NCI-H1092 (cell line): Measurements from ENCODE around the gene BACH2.

Experiments
- DNase-seq: peaks from one replicate; lab custom pipeline; 2025; lab: John Stamatoyannopoulos, UW

Gene BACH2

DNA sequence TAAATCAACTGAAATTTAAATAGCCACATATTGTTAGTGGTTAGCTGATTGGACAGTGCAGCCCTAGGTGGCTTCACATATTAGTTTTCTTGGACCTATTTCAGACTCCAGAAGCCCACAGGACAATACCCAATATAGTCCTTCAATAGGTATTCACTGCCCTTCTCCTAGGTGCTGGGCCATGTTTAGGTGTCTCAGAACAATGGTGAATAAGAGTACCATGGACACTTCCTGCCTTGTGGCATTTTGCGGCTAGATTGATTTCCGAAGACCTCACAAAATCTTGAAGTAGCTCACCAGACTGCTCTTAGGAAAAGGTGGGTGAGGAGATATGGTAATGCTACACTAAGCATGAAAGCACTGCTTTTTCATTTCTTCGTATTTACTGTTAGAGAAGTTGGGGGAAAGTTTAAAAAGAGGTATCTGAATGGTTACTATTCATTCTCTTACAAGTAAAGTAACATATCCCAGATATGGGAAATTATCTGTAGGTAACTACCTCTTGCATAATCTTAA is 203.0 kb downstream of the BACH2 start:
- DNase-seq = no peak

DNA sequence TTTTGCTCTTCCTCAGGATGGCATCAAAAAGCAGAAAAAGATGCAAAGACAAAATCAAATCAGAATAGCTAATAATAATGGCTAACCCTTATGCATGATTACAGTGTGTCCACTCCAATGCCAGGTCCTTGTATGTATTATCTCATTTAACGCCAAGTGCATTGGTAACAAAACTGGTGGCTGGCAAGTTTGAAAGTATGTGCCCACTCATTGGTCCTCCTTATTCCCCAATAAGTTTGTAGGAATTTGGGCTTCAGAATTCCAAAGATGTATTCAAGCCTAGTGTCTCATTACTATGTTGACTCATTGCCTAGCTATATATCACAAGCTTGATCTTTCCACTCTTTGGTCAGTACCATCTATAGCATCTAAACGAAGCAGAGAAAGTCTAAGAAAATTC is 205.8 kb downstream of the BACH2 start:
- DNase-seq = no peak

DNA sequence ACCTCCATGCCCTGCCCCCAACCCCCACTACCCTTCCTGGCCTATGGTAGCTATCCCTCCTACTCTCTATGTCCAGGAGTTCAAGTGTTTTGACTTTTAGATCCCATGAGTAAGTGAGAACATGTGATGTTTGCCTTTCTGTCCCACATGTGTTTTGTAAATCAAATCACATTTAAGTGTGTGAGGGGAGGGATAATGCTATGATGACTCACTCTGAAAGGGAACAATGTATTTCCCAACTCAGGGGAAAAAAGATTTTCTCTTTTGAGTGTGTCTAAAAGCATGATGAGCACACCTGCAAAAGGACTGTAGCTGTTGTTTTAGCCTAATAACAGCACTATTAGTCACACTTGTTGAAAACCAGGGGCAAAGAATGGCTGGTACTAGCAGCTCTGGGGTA is 208.6 kb downstream of the BACH2 start:
- DNase-seq = no peak

DNA sequence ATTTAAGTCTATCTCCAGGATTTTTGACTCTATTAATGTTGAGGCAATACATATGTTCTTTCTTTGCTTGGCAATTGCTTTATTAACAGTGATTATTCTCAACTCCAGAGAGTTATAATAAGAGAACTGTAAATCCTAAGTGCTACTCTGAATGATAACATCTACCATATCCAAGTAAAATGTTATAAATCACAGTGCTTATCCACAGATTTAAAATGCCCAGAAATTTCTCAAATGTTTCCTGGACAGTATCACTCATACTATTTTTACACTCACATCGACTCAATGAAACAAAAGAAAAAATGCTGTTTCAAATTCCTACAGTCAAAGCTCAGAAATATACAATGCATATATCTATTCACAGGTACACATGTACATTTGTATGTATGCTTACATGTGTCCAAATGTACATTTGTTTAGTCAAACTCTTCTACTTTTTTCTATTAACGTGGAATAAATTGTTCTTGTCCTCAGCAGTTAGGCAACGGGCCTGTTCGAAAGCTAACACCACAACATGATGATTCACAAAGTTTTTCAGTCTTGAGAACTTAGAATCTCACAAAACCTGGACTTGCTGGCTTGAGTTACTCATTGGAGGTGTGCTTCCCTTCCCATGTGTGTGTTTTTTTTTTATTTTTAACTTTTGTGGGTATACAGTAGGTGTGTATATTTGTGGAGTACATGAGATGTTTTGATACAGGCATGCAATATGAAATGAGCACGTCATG is 209.4 kb downstream of the BACH2 start:
- DNase-seq = no peak

DNA sequence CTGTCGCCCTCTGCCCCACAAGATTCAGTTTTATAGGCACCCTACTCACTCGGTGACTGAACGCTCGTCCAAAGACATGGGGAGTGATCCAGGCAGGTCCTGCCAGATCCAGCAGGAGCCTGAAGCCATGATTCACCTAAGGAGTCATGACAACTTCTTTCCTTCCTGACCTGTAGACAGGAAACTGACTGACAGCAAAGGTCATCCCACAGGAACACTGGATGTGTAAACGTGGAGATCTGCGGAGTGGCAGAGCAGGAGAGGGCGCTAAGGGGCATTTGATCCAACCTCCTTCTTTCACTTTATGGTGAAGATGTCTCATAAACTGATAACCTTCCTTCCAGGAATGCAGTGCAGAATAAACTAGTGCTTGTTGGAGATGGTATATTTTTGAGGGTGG is 210.1 kb downstream of the BACH2 start:
- no peak for DNase-seq

DNA sequence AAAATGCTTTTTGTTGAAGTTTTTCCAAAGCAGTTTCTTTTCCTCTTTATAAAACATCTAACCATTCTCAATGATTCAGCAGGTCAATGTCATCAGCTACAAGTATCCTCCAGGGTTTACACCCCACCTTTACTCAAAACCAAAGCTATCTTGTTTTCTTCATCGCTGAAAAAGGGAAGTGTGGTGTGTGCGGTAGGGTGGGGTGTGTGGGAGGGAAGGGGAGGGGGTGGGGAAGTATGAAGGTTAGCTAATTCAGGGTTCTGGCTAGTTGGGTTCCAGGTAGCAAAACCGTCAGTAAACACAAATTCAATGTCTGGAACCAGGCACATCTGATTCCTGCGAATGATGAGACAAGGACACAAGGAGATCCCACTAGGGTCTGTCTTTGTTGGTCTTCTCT is 212.8 kb downstream of the BACH2 start:
- no peak for DNase-seq

DNA sequence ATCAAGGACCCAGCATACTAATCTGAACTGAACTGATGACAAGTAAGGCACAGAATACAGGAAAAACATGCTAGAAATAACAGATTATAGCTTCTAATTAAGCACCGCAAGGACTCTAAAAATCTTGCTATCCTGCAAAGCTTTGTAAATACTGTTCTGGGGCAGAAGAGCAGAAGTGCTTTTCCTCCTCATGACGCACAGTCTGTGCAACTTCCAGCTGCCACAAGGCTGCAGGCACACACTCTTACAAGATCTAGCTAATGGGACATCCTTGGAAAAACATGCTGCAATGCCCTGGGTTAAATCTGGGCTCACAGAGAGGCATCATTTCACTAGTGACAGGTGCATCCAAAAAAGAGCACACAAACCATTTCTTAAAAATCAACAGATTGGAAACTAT is 213.8 kb downstream of the BACH2 start:
- no peak for DNase-seq

DNA sequence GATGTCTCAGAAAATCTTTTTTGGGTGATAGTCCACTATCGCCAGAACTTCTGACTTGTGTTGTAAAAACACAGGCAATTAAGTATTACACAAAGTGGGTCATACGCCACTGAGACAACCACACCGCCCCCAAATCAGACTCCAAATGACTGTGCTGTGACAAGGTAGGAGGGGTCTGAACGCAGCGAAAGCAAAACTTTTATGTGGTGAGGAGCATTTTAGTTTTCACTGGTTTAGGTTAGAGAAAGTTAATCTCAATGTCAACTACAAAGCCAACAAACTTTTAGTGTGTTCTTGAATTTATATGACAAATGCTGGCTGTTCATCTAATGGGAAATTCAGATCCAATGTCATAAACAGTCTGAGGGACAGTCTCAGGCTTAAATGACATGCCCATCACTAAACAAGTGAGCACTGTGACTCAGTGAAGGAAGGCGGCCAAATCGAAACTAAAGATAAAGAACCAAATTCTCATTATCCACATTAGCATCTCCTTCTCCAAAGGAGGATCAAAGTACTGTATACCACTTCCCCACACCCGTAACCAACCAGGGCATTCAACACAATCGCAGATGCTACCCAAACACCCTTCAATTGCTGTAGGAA is 215.7 kb downstream of the BACH2 start:
- DNase-seq = no peak

DNA sequence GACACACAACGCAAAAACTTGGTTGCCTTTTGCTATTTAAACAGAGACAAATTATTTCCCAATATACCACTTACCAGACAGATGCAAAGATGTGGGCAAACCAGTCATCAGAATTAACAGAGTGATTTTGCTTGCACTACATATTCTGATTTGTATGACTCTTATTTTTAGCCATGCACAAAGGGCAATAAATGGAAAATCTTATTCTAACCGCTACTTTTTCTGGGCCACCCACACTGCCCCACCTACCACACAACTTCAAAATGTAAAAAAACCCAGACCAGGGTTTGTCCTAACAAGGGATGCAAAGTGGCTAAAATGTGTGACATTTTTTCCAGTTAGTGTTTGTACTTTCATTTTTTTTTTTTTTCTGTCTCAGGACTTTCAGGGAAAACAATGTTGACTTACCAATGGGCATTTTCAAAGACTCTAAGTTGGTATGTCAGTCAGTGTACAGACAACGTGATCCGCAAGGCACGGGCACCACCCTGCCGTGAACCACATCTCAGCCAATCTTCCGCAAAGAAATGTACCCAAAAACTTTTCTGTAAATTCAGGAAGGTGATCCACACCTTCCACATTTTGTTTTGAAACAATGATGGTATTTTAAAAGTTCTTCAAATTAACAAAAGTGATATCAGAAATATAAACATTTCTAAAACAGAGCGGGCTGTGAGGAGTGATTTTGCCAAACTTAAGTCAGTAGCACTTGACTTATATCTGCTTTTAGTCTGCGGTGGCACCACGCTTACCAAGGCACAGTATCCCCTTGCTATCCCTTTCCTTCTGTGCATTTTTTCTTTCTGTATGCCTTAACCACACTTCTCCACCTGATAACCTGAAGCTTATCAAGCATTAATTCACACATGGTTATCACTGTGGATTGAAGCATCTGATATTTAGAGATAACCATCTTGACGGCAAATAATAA is 216.8 kb downstream of the BACH2 start:
- no peak for DNase-seq

DNA sequence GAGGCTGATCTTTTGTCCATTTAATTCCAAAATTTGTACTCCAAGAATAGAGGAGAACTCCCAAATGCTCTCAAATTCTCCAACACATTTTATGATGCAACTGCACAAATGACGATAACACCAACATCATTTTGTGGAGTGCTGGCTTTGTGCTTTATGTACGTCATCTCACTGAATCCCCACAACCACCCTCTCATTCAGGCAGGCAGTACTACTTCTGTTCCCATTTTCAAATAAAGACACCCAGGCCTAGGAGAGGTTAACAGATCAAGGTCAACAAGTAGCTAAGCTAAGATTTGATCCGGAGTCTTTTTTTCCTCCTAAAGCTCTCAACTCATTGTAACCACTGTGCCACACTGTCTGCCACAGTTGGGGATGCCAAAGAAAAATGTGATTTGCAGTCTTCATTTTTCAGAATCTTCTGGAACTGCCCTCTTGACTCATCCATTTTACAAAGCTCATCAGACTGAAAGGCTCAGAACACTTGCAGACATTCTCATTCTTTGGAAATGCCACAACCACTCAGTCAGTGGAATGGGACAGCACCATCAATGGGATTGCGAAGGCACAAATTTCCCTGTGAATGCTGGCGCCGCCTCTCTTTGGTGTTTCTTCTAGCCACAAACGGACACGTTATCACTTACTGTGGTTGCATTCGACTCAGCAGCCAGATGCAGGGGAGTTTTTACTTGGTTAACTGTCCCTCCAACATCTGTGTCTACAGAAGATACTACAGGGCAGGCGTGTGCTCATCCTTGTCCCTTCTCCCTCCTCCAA is 217.9 kb downstream of the BACH2 start:
- DNase-seq = no peak

DNA sequence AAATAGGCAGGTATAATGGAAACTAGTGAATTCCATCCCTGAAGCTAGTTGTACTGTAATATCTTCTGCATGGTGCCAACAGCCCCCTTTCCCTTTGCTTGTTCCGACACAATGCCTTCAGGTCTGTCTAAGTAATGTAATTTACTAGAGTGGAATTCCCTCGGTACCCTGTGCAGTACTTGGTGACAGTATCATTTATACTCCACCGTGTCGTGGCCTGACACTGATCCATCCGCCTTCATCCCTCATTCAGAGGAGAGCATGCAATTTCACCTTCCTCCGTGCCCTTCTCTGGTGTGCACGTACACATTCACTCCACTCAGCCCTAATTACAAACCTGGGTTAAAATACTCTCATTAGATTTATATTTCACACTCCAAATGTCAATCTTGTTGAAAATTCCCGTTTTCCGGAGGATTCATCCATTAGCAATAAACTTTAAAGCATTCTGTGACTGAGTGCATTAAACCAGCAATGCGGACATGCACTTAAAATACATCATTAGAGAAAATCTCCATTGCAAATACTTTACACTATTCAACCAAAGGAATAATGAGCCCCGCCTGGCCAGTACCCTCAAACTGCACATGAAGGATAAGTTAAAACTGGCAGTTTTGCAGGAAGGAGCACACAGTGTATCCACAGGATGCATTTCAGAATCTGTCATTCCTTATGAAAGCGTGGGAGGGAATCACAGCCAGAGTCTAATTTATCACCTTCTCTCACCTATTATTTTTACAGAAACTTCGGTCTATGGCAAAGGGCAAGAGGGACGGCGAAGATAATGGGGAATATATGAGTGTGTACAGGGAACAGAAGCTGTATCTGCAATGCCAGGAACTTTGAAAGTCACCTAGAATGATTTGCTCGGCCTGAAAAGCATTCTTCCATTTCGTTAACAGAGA is 219.9 kb downstream of the BACH2 start:
- no peak for DNase-seq

DNA sequence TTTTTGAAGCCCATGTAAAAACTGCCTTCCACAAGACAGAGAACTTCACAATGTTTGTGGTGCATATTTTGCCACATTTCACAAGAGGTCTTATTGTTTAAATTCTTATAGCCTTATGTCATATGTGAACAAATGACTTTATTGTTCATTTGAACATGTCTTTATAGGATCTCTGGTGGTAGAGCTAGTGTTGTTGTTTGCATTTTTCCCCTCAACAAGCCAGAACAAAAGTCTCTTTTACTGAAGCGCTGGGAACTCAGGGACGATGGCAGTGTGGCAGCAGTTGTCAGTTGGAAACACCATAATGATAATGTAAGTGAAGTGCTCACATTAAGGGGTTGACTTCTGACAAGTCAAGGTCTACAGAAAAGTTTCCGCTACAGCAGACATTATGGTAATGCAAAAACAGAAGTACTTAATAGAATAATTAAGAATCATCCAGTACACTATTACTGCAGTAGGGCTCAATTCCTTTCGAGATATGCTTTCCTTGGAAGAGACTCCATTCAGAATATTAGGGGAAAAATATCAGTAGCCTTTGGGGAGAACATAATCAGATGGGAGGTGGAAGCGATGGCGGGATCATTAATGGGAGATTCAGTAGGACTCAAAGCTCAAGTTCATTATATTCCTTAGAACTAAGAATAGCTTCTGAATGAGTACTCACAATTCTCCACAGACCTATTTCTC is 222.3 kb downstream of the BACH2 start:
- DNase-seq = no peak

DNA sequence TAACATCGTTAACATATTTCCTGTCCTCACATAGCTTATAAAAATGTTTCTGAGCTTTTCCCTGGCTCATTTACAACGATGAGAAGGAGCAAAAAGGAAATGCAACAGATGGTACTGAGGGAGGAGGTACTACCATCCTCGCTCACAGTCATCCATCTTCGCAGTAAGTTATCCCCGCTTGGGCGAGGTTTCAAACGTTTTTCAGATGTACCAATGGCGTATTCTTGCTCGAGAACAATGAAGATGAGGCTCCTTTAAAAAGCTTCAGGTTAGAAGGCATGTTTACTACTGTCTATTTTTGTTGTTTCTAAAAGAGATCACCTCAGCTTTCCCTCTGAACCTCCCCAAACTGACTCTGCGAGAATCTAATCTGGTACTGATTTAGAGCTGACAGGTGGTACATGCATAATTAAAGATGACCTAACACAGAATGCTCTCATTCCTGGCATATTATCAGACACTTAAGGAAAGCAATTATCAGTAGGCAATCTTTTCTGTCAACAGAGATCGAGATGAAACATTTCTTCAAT is 223.6 kb downstream of the BACH2 start:
- DNase-seq = no peak

DNA sequence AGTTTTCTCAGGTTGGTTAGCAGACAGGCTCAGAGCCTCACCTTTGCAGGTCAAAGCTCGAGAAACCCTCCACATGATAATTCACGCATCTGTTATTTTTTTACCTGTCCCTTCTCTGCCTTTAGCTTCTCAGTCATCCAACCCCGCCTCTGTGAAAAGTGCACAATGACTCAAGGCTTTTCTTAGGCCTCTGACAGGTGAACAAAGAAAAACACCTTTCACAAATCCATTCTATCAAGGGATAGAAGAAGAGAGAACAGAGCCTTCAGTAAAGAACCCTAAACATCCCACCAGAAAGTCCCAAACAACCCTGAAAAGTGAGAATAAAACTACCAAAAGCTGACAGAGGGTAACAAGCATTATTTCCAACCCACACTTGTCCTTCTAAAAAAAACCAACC is 224.1 kb downstream of the BACH2 start:
- no peak for DNase-seq

DNA sequence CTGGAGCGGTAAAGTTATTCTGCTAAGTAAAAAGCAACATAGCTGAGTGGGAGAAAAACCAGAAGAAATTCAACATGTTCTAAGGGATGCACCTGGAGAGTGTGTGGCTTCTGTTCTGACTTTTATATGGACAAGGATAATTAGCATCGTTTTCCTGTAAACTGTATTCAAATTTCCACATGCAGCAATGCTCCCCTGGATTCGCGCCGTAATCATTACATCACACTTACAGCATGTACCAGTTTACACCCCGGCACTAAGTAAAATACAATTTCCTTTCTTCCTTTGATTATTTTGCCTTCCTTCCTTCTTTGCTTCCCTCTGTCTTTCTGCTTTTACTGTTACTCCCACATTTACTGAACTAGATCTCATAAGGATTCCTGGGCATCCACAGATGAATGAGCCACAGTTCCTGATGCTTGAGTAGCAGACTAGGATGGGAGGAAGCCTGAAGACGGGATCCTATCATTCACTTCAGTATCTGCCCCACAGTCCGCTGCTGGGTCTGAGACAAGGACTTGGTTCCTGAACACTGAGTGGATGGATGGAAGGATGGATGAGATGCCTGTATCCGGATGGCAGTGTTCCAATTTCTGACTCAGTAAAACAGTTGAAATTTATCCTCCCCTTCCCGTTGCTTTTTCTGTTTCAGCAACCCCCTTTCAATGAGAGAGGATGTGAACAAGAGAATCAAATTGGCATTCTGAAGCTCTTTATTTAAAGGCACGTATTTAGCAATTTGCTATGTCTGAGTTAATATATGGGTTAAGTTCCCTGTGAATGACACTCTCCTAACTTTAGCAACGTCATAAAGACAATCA is 227.7 kb downstream of the BACH2 start:
- DNase-seq = no peak

DNA sequence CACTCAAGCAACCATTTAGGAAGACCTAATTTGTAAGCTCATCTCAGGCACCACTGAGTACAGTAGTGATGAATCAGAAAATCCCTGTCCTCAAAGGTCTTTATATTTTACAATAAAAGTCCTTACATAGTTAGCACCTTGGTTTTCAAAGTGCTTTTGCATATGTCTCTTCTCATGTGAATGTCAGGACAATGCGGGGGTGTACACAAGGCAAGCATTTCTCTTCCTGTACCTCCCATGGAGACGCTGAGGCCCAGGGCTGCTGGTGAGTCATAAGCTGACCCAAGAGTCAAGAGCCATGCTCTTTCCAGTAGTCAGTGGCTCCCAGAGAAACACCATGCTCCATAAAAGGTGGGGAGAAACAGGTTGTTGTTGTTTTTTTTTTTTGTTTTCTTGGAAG is 228.4 kb downstream of the BACH2 start:
- no peak for DNase-seq

DNA sequence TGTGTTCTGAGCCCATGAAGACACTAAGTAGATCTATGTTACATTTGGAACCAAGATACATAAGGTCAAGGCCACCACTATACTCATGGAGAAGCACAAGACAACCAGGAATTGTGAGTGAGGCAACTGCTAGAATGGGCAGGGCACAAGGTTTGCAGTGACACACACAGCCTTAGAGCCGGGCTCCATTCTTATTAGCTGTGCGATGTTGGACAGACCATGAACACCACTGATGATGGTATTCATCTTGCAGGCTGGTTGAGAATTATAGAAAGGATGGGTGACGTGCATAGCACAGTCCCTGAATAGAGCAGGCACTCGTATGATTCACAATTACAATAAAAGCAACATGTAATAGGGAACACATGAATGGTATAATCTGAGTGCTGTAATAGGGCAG is 229.9 kb downstream of the BACH2 start:
- DNase-seq = no peak

DNA sequence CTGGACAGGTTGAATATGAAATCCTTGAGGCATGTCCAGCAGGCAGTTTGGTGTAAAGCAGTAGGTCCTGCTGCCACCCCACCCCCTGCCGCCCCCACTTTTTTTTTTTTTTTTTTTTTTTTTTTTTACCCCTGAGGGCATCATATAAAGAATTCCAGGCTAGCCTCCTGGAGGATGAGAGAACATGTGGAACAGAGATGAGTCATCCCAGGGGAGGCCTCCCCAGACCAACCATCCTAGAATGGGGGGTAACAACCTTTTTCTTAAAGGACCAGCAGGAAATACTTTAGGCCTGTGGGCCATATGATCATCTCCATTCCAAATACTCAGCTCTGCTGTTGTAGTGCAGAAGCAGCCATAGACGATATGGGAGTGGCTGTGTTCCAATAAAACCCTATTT is 231.5 kb downstream of the BACH2 start:
- no peak for DNase-seq

DNA sequence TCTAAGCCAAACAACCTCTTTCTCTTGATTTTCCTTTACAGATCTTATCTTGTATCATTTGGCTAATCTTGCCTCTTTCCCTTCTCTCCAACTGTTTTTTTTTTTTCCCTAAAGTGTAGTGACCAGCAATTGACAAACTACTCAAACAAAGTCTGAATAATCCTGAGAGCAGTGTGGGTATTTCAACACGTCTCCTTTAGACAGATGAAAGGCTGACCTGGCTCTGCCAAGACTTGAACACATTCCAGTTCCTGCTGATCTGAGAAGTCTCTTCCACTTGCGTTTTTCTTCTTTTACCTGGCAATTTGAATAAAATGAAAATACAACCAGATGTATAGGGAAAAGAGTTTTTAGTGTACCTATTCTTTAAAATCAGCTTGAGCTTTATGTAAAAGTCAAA is 234.0 kb downstream of the BACH2 start:
- DNase-seq = no peak
